ENCODE measurements around the gene CCDC152.

DNA sequence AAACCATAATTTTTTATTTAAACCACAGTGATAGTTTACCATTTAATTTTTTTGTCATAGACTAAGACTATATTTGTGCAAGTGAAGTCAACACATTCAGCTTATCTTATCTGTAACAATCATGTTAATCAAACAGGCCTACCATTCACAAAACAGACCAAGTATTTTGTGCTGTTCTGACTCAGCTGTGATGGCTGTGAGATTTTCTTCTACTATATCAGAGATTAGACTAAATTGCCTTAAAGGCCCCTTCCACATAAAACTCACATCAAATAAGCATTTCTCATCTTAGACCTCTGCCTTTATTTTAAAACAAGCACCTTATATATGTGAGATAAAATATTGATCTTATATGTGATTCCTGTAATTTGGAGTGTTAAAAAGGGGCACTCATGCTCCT lies 13.4 kb downstream of the CCDC152 start:
- TF ChIP-seq, protein P1, sequence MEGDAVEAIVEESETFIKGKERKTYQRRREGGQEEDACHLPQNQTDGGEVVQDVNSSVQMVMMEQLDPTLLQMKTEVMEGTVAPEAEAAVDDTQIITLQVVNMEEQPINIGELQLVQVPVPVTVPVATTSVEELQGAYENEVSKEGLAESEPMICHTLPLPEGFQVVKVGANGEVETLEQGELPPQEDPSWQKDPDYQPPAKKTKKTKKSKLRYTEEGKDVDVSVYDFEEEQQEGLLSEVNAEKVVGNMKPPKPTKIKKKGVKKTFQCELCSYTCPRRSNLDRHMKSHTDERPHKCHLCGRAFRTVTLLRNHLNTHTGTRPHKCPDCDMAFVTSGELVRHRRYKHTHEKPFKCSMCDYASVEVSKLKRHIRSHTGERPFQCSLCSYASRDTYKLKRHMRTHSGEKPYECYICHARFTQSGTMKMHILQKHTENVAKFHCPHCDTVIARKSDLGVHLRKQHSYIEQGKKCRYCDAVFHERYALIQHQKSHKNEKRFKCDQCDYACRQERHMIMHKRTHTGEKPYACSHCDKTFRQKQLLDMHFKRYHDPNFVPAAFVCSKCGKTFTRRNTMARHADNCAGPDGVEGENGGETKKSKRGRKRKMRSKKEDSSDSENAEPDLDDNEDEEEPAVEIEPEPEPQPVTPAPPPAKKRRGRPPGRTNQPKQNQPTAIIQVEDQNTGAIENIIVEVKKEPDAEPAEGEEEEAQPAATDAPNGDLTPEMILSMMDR (conservative IDR thresholded peaks at IDR 0.05; ENCODE audit: low read depth, low read length), result no peak
- no peak for TF ChIP-seq EZH2 (IDR thresholded peaks at IDR 0.05; ENCODE audit: borderline replicate concordance, low read depth, low read length, poor library complexity, severe bottlenecking)

Data from A673 (cell line).